GM19238 (cell line): ENCODE data around the gene SMCHD1.
"Not testable (repeated sequence)": the region's sequence is repeated elsewhere in the genome, so short reads cannot be mapped to it uniquely, and the experiment has no call there.

Source experiments
- DNase-seq: peaks from one replicate; pipeline ENCODE4 v3.0.0; 2011; ENCODE audit warnings: low spot score; ENCODE audit not compliant: insufficient read length

SMCHD1 gene

GRCh38 chr18:2657788-2658458 lies 2.4 kb downstream of the SMCHD1 start:
- no peak for DNase-seq

- DNase-seq, result not testable (repeated sequence)
Measured at GRCh38 chr18:2660849-2661248, 5.3 kb downstream of the SMCHD1 start.

GRCh38 chr18:2662288-2662687 lies 6.8 kb downstream of the SMCHD1 start:
- not testable (repeated sequence) for DNase-seq

GRCh38 chr18:2662990-2663389 lies 7.5 kb downstream of the SMCHD1 start:
- no peak for DNase-seq

GRCh38 chr18:2672410-2672809 lies 16.9 kb downstream of the SMCHD1 start:
- DNase-seq, result no peak

GRCh38 chr18:2672872-2673271 lies 17.3 kb downstream of the SMCHD1 start:
- DNase-seq, result no peak

- DNase-seq, result not testable (repeated sequence)
Measured at GRCh38 chr18:2678933-2679332, 23.4 kb downstream of the SMCHD1 start.

- DNase-seq, result no peak
Measured at GRCh38 chr18:2680216-2680792, 24.8 kb downstream of the SMCHD1 start.

- DNase-seq, result no peak
Measured at GRCh38 chr18:2681993-2682603, 26.6 kb downstream of the SMCHD1 start.

GRCh38 chr18:2683055-2683454 lies 27.5 kb downstream of the SMCHD1 start:
- no peak for DNase-seq

GRCh38 chr18:2686349-2686968 lies 30.9 kb downstream of the SMCHD1 start:
- DNase-seq, result no peak

GRCh38 chr18:2687390-2688001 lies 32.0 kb downstream of the SMCHD1 start:
- no peak for DNase-seq

- no peak for DNase-seq
Measured at GRCh38 chr18:2692508-2692907, 37.0 kb downstream of the SMCHD1 start.

- DNase-seq, result no peak
Measured at GRCh38 chr18:2697184-2697583, 41.7 kb downstream of the SMCHD1 start.

GRCh38 chr18:2699001-2699400 lies 43.5 kb downstream of the SMCHD1 start:
- no peak for DNase-seq

GRCh38 chr18:2704541-2704940 lies 49.0 kb downstream of the SMCHD1 start:
- DNase-seq, result no peak

GRCh38 chr18:2706903-2707302 lies 51.4 kb downstream of the SMCHD1 start:
- no peak for DNase-seq

GRCh38 chr18:2707551-2708168 lies 52.1 kb downstream of the SMCHD1 start:
- DNase-seq, result no peak

- DNase-seq, result no peak
Measured at GRCh38 chr18:2709316-2709715, 53.8 kb downstream of the SMCHD1 start.

- no peak for DNase-seq
Measured at GRCh38 chr18:2714140-2714539, 58.6 kb downstream of the SMCHD1 start.

GRCh38 chr18:2715990-2716389 lies 60.5 kb downstream of the SMCHD1 start:
- DNase-seq, result no peak
